Prostate gland (tissue), 2 donors: Measurements from ENCODE around the gene ZNRF2. TPM values are rescaled to one million over a fixed set of nuclear protein-coding genes. Genes with fewer than 3 reads are reported as not detected.
"Not testable (repeated sequence)": the region's sequence is repeated elsewhere in the genome, so short reads cannot be mapped to it uniquely, and the experiment has no call there.

Experiments used
- DNase-seq: peaks from one replicate; pipeline ENCODE4 v3.0.0-alpha.2; 2019; ENCODE audit warnings: low spot score
- H3K27ac ChIP-seq, 2 donors: fragments of 200-600 bp; sonication (generic); 2 replicates each; pipeline ENCODE4 v1.5.1; 2017 to 2019
- H3K27me3 ChIP-seq: fragments of 200-600 bp; sonication (generic); replicated peaks from 2 replicates; pipeline ENCODE4 v1.5.1; 2019; ENCODE audit not compliant: insufficient read depth
- H3K36me3 ChIP-seq, 2 donors: fragments of 200-600 bp; sonication (generic); 1 replicate in 1 of 2; 2 replicates in 1 of 2; pipeline versions ENCODE4 v1.5.1 to v1.8.1; 2017 to 2019
- H3K4me1 ChIP-seq: fragments of 200-600 bp; sonication (generic); replicated peaks from 2 replicates; pipeline ENCODE4 v1.5.1; 2019
- H3K4me3 ChIP-seq, 2 donors: fragments of 200-600 bp; sonication (generic); 2 replicates each; pipeline ENCODE4 v1.5.1; 2017 to 2019
- H3K9me3 ChIP-seq: fragments of 200-600 bp; sonication (generic); 2 replicates; pipeline ENCODE4 v1.5.1; 2017
- CTCF ChIP-seq, 4 experiments: fragments of 200-600 bp in 2 of 4; fragments of 450-650 bp in 2 of 4; sonication (generic) in 2 of 4; IDR thresholded peaks; 1 replicate in 3 of 4; 2 replicates in 1 of 4; pipeline ENCODE4 v1.5.1; 2016 to 2019; ENCODE audit warnings: antibody characterized with exemption in 4 of 4, mild to moderate bottlenecking in 2 of 4, moderate library complexity in 2 of 4
- POLR2A ChIP-seq: fragments of 450-650 bp; IDR thresholded peaks from one replicate; pipeline ENCODE4 v1.6.1; 2016; ENCODE audit warnings: antibody characterized with exemption, mild to moderate bottlenecking
- POLR2AphosphoS5 ChIP-seq: sonication (generic); formaldehyde crosslinking; IDR thresholded peaks from one replicate; pipeline ENCODE4 v1.6.1; 2017; ENCODE audit warnings: antibody characterized with exemption
- WGBS: methylation state at CpG from one replicate; pipeline ENCODE4 v1.1.5; 2018; 5-methylcytosine and 5-hydroxymethylcytosine counted together
- intact Hi-C: fragments of 100-400 bp; cut with DNase I; formaldehyde crosslinking; loops from one replicate; pipeline ENCODE4 v1.14.2; 2022
- total RNA-seq, 2 donors: library from RNA; depleted of rRNA; stranded (reverse); fragments of >200 nt; gene quantifications; one replicate each; pipeline ENCODE4 v1.1.0, GENCODE V29; 2016

The ZNRF2 gene
- total RNA-seq, 2 donors from 2014 or later: 23.0 to 35.2 TPM

GRCh38 chr7:30282735-30283134, 1.7 kb upstream of the ZNRF2 start:
- no peaks in the 10 kb centered on the region for H3K36me3 ChIP-seq
- H3K27me3 ChIP-seq: no peaks in the 10 kb centered on the region
- TF ChIP-seq POLR2AphosphoS5 (no peak), POLR2A (no peak), CTCF (IDR thresholded peaks at IDR 0.05) (no peak)
- no peaks in the 10 kb centered on the region for H3K4me1 ChIP-seq
- no peak overlapping the region for H3K27ac ChIP-seq
- no peak for DNase-seq
- H3K4me3 ChIP-seq: no peak overlapping the region
- intact Hi-C loops: loop anchor here (5.0 kb wide), 1 partner anchor 115 kb away; no protein-coding TSS in a partner anchor
- no peaks in the 10 kb centered on the region for H3K9me3 ChIP-seq
- WGBS: 89% methylated on average over 3 of the region's 3 CpGs

- Histone ChIP-seq H3K27me3 (no peaks in the 10 kb centered on the region), H3K4me3 (peak overlapping the region; percentile 86 to 88), H3K4me1 (no peaks in the 10 kb centered on the region), H3K27ac (peak overlapping the region; percentile 97 to 98), H3K9me3 (no peaks in the 10 kb centered on the region), H3K36me3 (no peaks in the 10 kb centered on the region)
- WGBS: 1% methylated on average over 24 of the region's 72 CpGs
- intact Hi-C loops: no loop called here
- peak; percentile 10 for DNase-seq
- TF ChIP-seq CTCF (IDR thresholded peaks at IDR 0.05) (no peak), POLR2A (no peak), POLR2AphosphoS5 (no peak)
These were observed 704 bp downstream of the ZNRF2 start for GRCh38 chr7:30285067-30285535.

GRCh38 chr7:30285536-30286284, 1.3 kb downstream of the ZNRF2 start:
- TF ChIP-seq POLR2AphosphoS5 (peak; percentile 53), POLR2A (no peak)
- H3K36me3 ChIP-seq: no peaks in the 10 kb centered on the region
- no peaks in the 10 kb centered on the region for H3K27me3 ChIP-seq
- DNase-seq: peak; percentile 20
- H3K4me1 ChIP-seq: no peaks in the 10 kb centered on the region
- WGBS: under 1% methylated on average over 36 of the region's 79 CpGs
- peak overlapping the region; percentile 86 to 88 for H3K4me3 ChIP-seq
- intact Hi-C loops: no loop called here
- no peaks in the 10 kb centered on the region for H3K9me3 ChIP-seq
- H3K27ac ChIP-seq: peak overlapping the region; percentile 97 to 98

- H3K4me1 ChIP-seq: no peaks in the 10 kb centered on the region
- no peaks in the 10 kb centered on the region for H3K27me3 ChIP-seq
- WGBS: 84% methylated on average over 11 of the region's 11 CpGs
- no peak for DNase-seq
- TF ChIP-seq POLR2A (no peak), POLR2AphosphoS5 (no peak), CTCF (IDR thresholded peaks at IDR 0.05) (no peak)
- no peaks in the 10 kb centered on the region for H3K36me3 ChIP-seq
- H3K9me3 ChIP-seq: no peaks in the 10 kb centered on the region
- intact Hi-C loops: no loop called here
- H3K27ac ChIP-seq: no peak overlapping the region
- peak overlapping the region in 1 of 2 donors; percentile 88 for H3K4me3 ChIP-seq
These were observed 2.4 kb downstream of the ZNRF2 start for GRCh38 chr7:30286749-30287148.

- H3K27me3 ChIP-seq, H3K36me3 ChIP-seq, H3K4me3 ChIP-seq, H3K27ac ChIP-seq, intact Hi-C loops, H3K4me1 ChIP-seq, DNase-seq, H3K9me3 ChIP-seq: not testable (repeated sequence)
- WGBS: 54% methylated on average over 3 of the region's 3 CpGs
These were observed 3.2 kb downstream of the ZNRF2 start for GRCh38 chr7:30287625-30288024.

GRCh38 chr7:30289634-30290033, 5.2 kb downstream of the ZNRF2 start:
- WGBS: 94% methylated on average over 2 of the region's 2 CpGs
- H3K4me1 ChIP-seq, H3K27ac ChIP-seq, H3K9me3 ChIP-seq, intact Hi-C loops, H3K36me3 ChIP-seq, DNase-seq, H3K4me3 ChIP-seq, H3K27me3 ChIP-seq: not testable (repeated sequence)

GRCh38 chr7:30290317-30290716, 5.9 kb downstream of the ZNRF2 start:
- H3K4me1 ChIP-seq, intact Hi-C loops, H3K9me3 ChIP-seq, H3K27me3 ChIP-seq, DNase-seq, H3K4me3 ChIP-seq, H3K36me3 ChIP-seq, H3K27ac ChIP-seq: not testable (repeated sequence)
- WGBS: 81% methylated on average over 3 of the region's 3 CpGs

GRCh38 chr7:30292416-30293038, 8.1 kb downstream of the ZNRF2 start:
- H3K4me1 ChIP-seq, H3K36me3 ChIP-seq, H3K9me3 ChIP-seq, DNase-seq, H3K27me3 ChIP-seq, H3K27ac ChIP-seq, intact Hi-C loops, H3K4me3 ChIP-seq: not testable (repeated sequence)
- WGBS: 91% methylated on average over 3 of the region's 3 CpGs

GRCh38 chr7:30296304-30296703, 11.9 kb downstream of the ZNRF2 start:
- H3K27me3 ChIP-seq, H3K4me3 ChIP-seq, H3K27ac ChIP-seq, H3K36me3 ChIP-seq, H3K9me3 ChIP-seq, intact Hi-C loops, H3K4me1 ChIP-seq, DNase-seq: not testable (repeated sequence)
- 98% methylated on average over 2 of the region's 2 CpGs for WGBS
